Uterus (tissue), 2 donors: ENCODE measurements around the gene ERMAP.

ENCODE experiments used
- CTCF ChIP-seq, 4 experiments: fragments of 200-600 bp in 2 of 4; fragments of 450-650 bp in 2 of 4; sonication (generic) in 2 of 4; IDR thresholded peaks; one replicate each; pipeline ENCODE4 v1.5.1; 2016 to 2019; ENCODE audit warnings: antibody characterized with exemption in 4 of 4, mild to moderate bottlenecking in 2 of 4, moderate library complexity in 1 of 4
- POLR2A ChIP-seq, 2 donors: fragments of 450-650 bp; IDR thresholded peaks; one replicate each; pipeline ENCODE4 v1.6.1; 2016; ENCODE audit warnings: antibody characterized with exemption in 2 of 2, mild to moderate bottlenecking in 1 of 2, moderate library complexity in 1 of 2

GRCh38 chr1:42815941-42816584, 859 bp upstream of the ERMAP start:
- TF ChIP-seq POLR2A (IDR thresholded peaks at IDR 0.05), result no peak
- TF ChIP-seq CTCF (IDR thresholded peaks at IDR 0.05), result no peak
